Spleen (tissue), 11 donors: Measurements from ENCODE around the gene TSSK2. TPM values are rescaled to one million over a fixed set of nuclear protein-coding genes. Genes with fewer than 3 reads are reported as not detected.
A peak's percentile ranks its signal among the peaks of the same experiment; 100 is the strongest.

ENCODE experiments used
- DNase-seq: peaks from one replicate; pipeline ENCODE4 v3.0.0-alpha.2; 2020
- H3K27ac ChIP-seq, 8 donors: fragments of 200-600 bp; sonication (generic) in 7 of 8; 1 replicate in 4 of 8; 2 replicates in 4 of 8; pipeline versions ENCODE4 v1.5.0 to v1.8.0; 2016 to 2021; ENCODE audit warnings: inconsistent platforms in 4 of 8, mild to moderate bottlenecking in 4 of 8, moderate library complexity in 1 of 8
- H3K27me3 ChIP-seq, 7 donors: fragments of 200-600 bp; sonication (generic) in 6 of 7; replicated peaks in 1 of 7; 1 replicate in 4 of 7; 2 replicates in 3 of 7; pipeline versions ENCODE4 v1.5.0 to v1.8.0; 2016 to 2021; ENCODE audit warnings: inconsistent platforms in 3 of 7, mild to moderate bottlenecking in 1 of 7
- H3K36me3 ChIP-seq, 6 donors: fragments of 200-600 bp; sonication (generic) in 5 of 6; 1 replicate in 4 of 6; 2 replicates in 2 of 6; pipeline versions ENCODE4 v1.5.0 to v1.8.0; 2016 to 2021; ENCODE audit warnings: inconsistent platforms in 2 of 6
- H3K4me1 ChIP-seq, 6 donors: fragments of 200-600 bp; sonication (generic) in 5 of 6; 1 replicate in 3 of 6; 2 replicates in 3 of 6; pipeline versions ENCODE4 v1.5.0 to v1.8.0; 2016 to 2021; ENCODE audit warnings: inconsistent platforms in 3 of 6
- H3K4me3 ChIP-seq, 8 donors: fragments of 200-600 bp; sonication (generic) in 7 of 8; 1 replicate in 4 of 8; 2 replicates in 4 of 8; pipeline versions ENCODE4 v1.5.0 to v1.8.0; 2016 to 2021; ENCODE audit warnings: inconsistent platforms in 4 of 8, mild to moderate bottlenecking in 4 of 8, moderate library complexity in 2 of 8
- H3K9me3 ChIP-seq, 8 donors: fragments of 200-600 bp; sonication (generic) in 7 of 8; 1 replicate in 4 of 8; 2 replicates in 4 of 8; pipeline versions ENCODE4 v1.5.0 to v1.8.0; 2016 to 2021; ENCODE audit warnings: inconsistent platforms in 4 of 8
- CTCF ChIP-seq, 11 experiments: fragments of 200-600 bp in 7 of 11; fragments of 450-650 bp in 4 of 11; sonication (generic) in 4 of 11; IDR thresholded peaks in 8 of 11; conservative IDR thresholded peaks in 3 of 11; 1 replicate in 7 of 11; 2 replicates in 4 of 11; pipeline versions ENCODE4 v1.4.0 to v1.8.0; 2016 to 2021; ENCODE audit warnings: antibody characterized with exemption in 11 of 11, inconsistent platforms in 4 of 11, mild to moderate bottlenecking in 1 of 11
- POLR2A ChIP-seq, 3 donors: fragments of 450-650 bp; IDR thresholded peaks; one replicate each; pipeline ENCODE4 v1.5.1; 2017; ENCODE audit warnings: antibody characterized with exemption in 3 of 3, mild to moderate bottlenecking in 1 of 3
- POLR2AphosphoS5 ChIP-seq, 3 donors: sonication (generic); formaldehyde crosslinking; IDR thresholded peaks; one replicate each; pipeline ENCODE4 v1.5.1; 2017; ENCODE audit warnings: antibody characterized with exemption in 3 of 3
- WGBS, 5 donors: extraction: QIAGEN DNeasy Blood & Tissue Kit in 3 of 5; methylation state at CpG; one replicate each; pipeline versions ENCODE4 v1.1.5 to v1.1.7; 2013 to 2018; 5-methylcytosine and 5-hydroxymethylcytosine counted together
- intact Hi-C: fragments of 100-400 bp; cut with DNase I; formaldehyde crosslinking; loops from one replicate; pipeline ENCODE4 v1.15.0; 2023; ENCODE audit warnings: low total_unique reads
- polyA plus RNA-seq, 3 donors: library from polyadenylated mRNA; stranded (reverse); fragments of 200-250 nt; gene quantifications; one replicate each; pipeline ENCODE4 v1.2.1, GENCODE V29; 2013
- total RNA-seq, 7 donors: library from RNA; depleted of rRNA in 3 of 7; stranded (reverse); fragments of >200 nt in 3 of 7; fragmentation: NEBNext Ultra II Directional in 4 of 7; extraction: Animal tissue kit (Norgen Biotek cat#: 25700) in 4 of 7; gene quantifications; one replicate each; pipeline versions ENCODE4 v1.1.0 to v1.2.1, GENCODE V29; 2016 to 2021
- donor health status: healthy with polysubstance abuse.
- donor health status: DM: no; HTN: no; CAD: no; lungs with moderate emphysema.
- donor health status: DM: no; HTN: no; CAD: no.
- donor health status: Bipolar disorder and iron deficiency.
- donor health status: healthy.
- donor health status: DM: no; HTN: no; CAD: no.
- donor health status: DM: yes; HTN: yes; CAD: no.

TSSK2 gene
- total and polyA plus RNA-seq, 10 donors = 0.03 to 0.06 TPM; not detected in 8

- WGBS, 5 donors = 91 to 96% (median 94%) methylated on average over 2 of the region's 2 CpGs
- H3K4me1 ChIP-seq = peaks cover 10 to 66% (median 25%) of the 10 kb centered on the region in 6 donors
These were observed 40.9 kb upstream of the TSSK2 start for GRCh38 chr22:19090183-19090582.

GRCh38 chr22:19090586-19091127, 40.5 kb upstream of the TSSK2 start:
- H3K4me1 ChIP-seq = peaks cover 5 to 63% (median 20%) of the 10 kb centered on the region in 6 donors
- no peak overlapping the region for H3K27ac ChIP-seq
- 63 to 98% (median 97%) methylated on average over 3 of the region's 3 CpGs for WGBS, 5 donors
- no peak for DNase-seq
- no peak for TF ChIP-seq POLR2AphosphoS5 (IDR thresholded peaks at IDR 0.05)
- no peaks in the 10 kb centered on the region for H3K27me3 ChIP-seq
- H3K9me3 ChIP-seq = no peaks in the 10 kb centered on the region
- H3K36me3 ChIP-seq = peaks cover 0 to 47% (median 11%) of the 10 kb centered on the region in 6 donors
- intact Hi-C loops = no loop called here
- no peak overlapping the region for H3K4me3 ChIP-seq

More at GRCh38 chr22:19090183-19090582, 40.9 kb upstream of the TSSK2 start:
- TF ChIP-seq POLR2AphosphoS5 (IDR thresholded peaks at IDR 0.05) (no peak), CTCF (IDR thresholded peaks at IDR 0.05 in 8 of 11, conservative IDR thresholded peaks at IDR 0.05 in 3 of 11) (no peak), POLR2A (IDR thresholded peaks at IDR 0.05) (no peak)
- Histone ChIP-seq H3K36me3 (peaks cover 0 to 47% (median 11%) of the 10 kb centered on the region in 6 donors), H3K4me3 (no peak overlapping the region), H3K27me3 (no peaks in the 10 kb centered on the region), H3K27ac (no peak overlapping the region), H3K9me3 (no peaks in the 10 kb centered on the region)
- intact Hi-C loops = no loop called here
- no peak for DNase-seq

GRCh38 chr22:19092725-19093124, 38.4 kb upstream of the TSSK2 start:
- Histone ChIP-seq H3K4me1 (peaks cover 0 to 60% (median 4%) of the 10 kb centered on the region in 6 donors), H3K36me3 (peaks cover 0 to 39% (median 11%) of the 10 kb centered on the region in 6 donors), H3K27ac (peak overlapping the region in 3 of 8 donors; percentile 5 to 43 (median 27)), H3K9me3 (no peaks in the 10 kb centered on the region), H3K27me3 (no peaks in the 10 kb centered on the region), H3K4me3 (no peak overlapping the region)
- DNase-seq = no peak
- 71 to 97% (median 89%) methylated on average over 4 of the region's 4 CpGs for WGBS, 5 donors
- TF ChIP-seq POLR2AphosphoS5 (IDR thresholded peaks at IDR 0.05) (no peak), CTCF (IDR thresholded peaks at IDR 0.05 in 8 of 11, conservative IDR thresholded peaks at IDR 0.05 in 3 of 11) (no peak), POLR2A (IDR thresholded peaks at IDR 0.05) (no peak)
- intact Hi-C loops = no loop called here

- no peak overlapping the region for H3K4me3 ChIP-seq
- no peak for TF ChIP-seq POLR2AphosphoS5 (IDR thresholded peaks at IDR 0.05)
- no peak for TF ChIP-seq CTCF (IDR thresholded peaks at IDR 0.05 in 8 of 11, conservative IDR thresholded peaks at IDR 0.05 in 3 of 11)
- TF ChIP-seq POLR2A (IDR thresholded peaks at IDR 0.05) = no peak
- peaks cover 0 to 36% (median 9%) of the 10 kb centered on the region in 6 donors for H3K36me3 ChIP-seq
- H3K9me3 ChIP-seq = no peaks in the 10 kb centered on the region
- 95 to 97% (median 97%) methylated on average over 4 of the region's 4 CpGs for WGBS, 5 donors
- H3K27ac ChIP-seq = no peak overlapping the region
- H3K4me1 ChIP-seq = peaks cover 0 to 59% (median 12%) of the 10 kb centered on the region in 6 donors
- no peaks in the 10 kb centered on the region for H3K27me3 ChIP-seq
- intact Hi-C loops = no loop called here
- no peak for DNase-seq
These were observed 36.6 kb upstream of the TSSK2 start for GRCh38 chr22:19094393-19094997.
